WTC11 (cell line): ENCODE data around the gene CYP2U1. TPM values are rescaled to one million over a fixed set of nuclear protein-coding genes. Genes with fewer than 3 reads are reported as not detected.

Source experiments
- ATAC-seq: fragments of 200-7000 bp; cut with Tn5 transposase; 2 replicates; pipeline ENCODE4 v1.10.0; 2021; ENCODE audit warnings: mild to moderate bottlenecking, moderate library complexity
- Bru-seq: library from RNA; stranded (reverse); fragments of 400-500 nt; gene quantifications from one replicate; lab custom pipeline; 2021; lab: Mats Ljungman, UMichigan
- CTCF ChIA-PET: fragments of 300-600 bp; sonication (Branson Sonifier 250); formaldehyde crosslinking; loops from one replicate; lab custom pipeline; 2021; ENCODE audit warnings: antibody characterized with exemption; lab: Charles Lee
- POLR2A ChIA-PET: fragments of 350-600 bp; sonication (Branson Sonifier 250); formaldehyde crosslinking; loops from one replicate; lab custom pipeline; 2021; ENCODE audit warnings: antibody characterized with exemption; lab: Charles Lee
- DNase-seq: peaks from one replicate; pipeline ENCODE4 v3.0.0; 2021; ENCODE audit warnings: low spot score
- H3K27ac Mint-ChIP-seq: 2 replicates; pipeline ENCODE4 v1.8.0; 2021; ENCODE audit warnings: mixed read lengths
- H3K27me3 Mint-ChIP-seq: 2 replicates; pipeline ENCODE4 v1.8.0; 2021; ENCODE audit warnings: low read depth, mild to moderate bottlenecking, moderate library complexity, mixed read lengths
- H3K36me3 Mint-ChIP-seq: 2 replicates; pipeline ENCODE4 v1.8.0; 2021; ENCODE audit warnings: mixed read lengths
- H3K4me1 Mint-ChIP-seq: 2 replicates; pipeline ENCODE4 v1.8.0; 2022; ENCODE audit warnings: mixed read lengths
- H3K4me3 Mint-ChIP-seq: 2 replicates; pipeline ENCODE4 v1.8.0; 2021; ENCODE audit warnings: mild to moderate bottlenecking, moderate library complexity, mixed read lengths
- H3K9me3 Mint-ChIP-seq: 2 replicates; pipeline ENCODE4 v1.8.0; 2021; ENCODE audit warnings: mixed read lengths
- CBFB ChIP-seq: sonication (generic); formaldehyde crosslinking; IDR thresholded peaks from 2 replicates; pipeline ENCODE4 v1.8.1; 2022; ENCODE audit warnings: mild to moderate bottlenecking, low read depth, missing genetic modification reagents
- CREM ChIP-seq: sonication (generic); formaldehyde crosslinking; IDR thresholded peaks from 2 replicates; pipeline ENCODE4 v1.8.1; 2022; ENCODE audit warnings: mild to moderate bottlenecking, missing genetic modification reagents, moderate library complexity
- FOXK1 ChIP-seq: sonication (generic); formaldehyde crosslinking; IDR thresholded peaks from 2 replicates; pipeline ENCODE4 v1.8.0; 2022; ENCODE audit warnings: mild to moderate bottlenecking, moderate library complexity, missing genetic modification reagents
- NFE2L1 ChIP-seq: sonication (generic); formaldehyde crosslinking; IDR thresholded peaks from 2 replicates; pipeline ENCODE4 v1.8.1; 2023; ENCODE audit warnings: missing genetic modification reagents
- NFYB ChIP-seq: sonication (generic); formaldehyde crosslinking; conservative IDR thresholded peaks from 2 replicates; pipeline ENCODE4 v1.8.0; 2022; ENCODE audit warnings: low read depth, missing genetic modification reagents
- NR1H2 ChIP-seq: sonication (generic); formaldehyde crosslinking; IDR thresholded peaks from 2 replicates; pipeline ENCODE4 v1.9.0; 2021; ENCODE audit warnings: mild to moderate bottlenecking, moderate library complexity, missing genetic modification reagents
- RELA ChIP-seq: sonication (generic); formaldehyde crosslinking; IDR thresholded peaks from 2 replicates; pipeline ENCODE4 v1.8.1; 2022; ENCODE audit warnings: missing genetic modification reagents, mild to moderate bottlenecking, borderline replicate concordance
- SMAD3 ChIP-seq: sonication (generic); formaldehyde crosslinking; IDR thresholded peaks from 2 replicates; pipeline ENCODE4 v1.8.0; 2022; ENCODE audit warnings: missing genetic modification reagents, mild to moderate bottlenecking, borderline replicate concordance
- SP1 ChIP-seq: sonication (generic); formaldehyde crosslinking; conservative IDR thresholded peaks from 2 replicates; pipeline ENCODE4 v1.8.1; 2022; ENCODE audit warnings: missing genetic modification reagents
- TEAD1 ChIP-seq: sonication (generic); formaldehyde crosslinking; IDR thresholded peaks from 2 replicates; pipeline ENCODE4 v1.8.0; 2022; ENCODE audit warnings: mild to moderate bottlenecking, missing genetic modification reagents
- ZNF219 ChIP-seq: sonication (generic); formaldehyde crosslinking; IDR thresholded peaks from 2 replicates; pipeline ENCODE4 v1.8.0; 2023; ENCODE audit warnings: missing genetic modification reagents, mild to moderate bottlenecking, borderline replicate concordance
- long read RNA-seq, 3 experiments: library from RNA in 1 of 3; library from capped mRNA in 1 of 3; library from polyadenylated mRNA in 1 of 3; unstranded in 2 of 3; stranded (forward) in 1 of 3; transcript quantifications; one replicate each; pipeline ENCODE4 v2.0.0, GENCODE V29; 2021
- total RNA-seq: library from RNA; stranded (reverse); gene quantifications from 3 replicates; pipeline ENCODE4 v1.2.3, GENCODE V29; 2021
- TF ChIP-seq, protein P1 (sequence below): sonication (generic); formaldehyde crosslinking; IDR thresholded peaks from 2 replicates; pipeline ENCODE4 v1.8.0; 2022; ENCODE audit warnings: mild to moderate bottlenecking, missing genetic modification reagents
- TF ChIP-seq, protein P2 (sequence below): sonication (generic); formaldehyde crosslinking; IDR thresholded peaks from 2 replicates; pipeline ENCODE4 v1.8.1; 2022; ENCODE audit warnings: mild to moderate bottlenecking, moderate library complexity, missing genetic modification reagents
- TF ChIP-seq, protein P3 (sequence below): fragments of 250-450 bp; sonication (Bioruptor Pico); IDR thresholded peaks from 2 replicates; pipeline ENCODE4 v1.8.0; 2021; ENCODE audit warnings: mild to moderate bottlenecking
- TF ChIP-seq, protein P4 (sequence below): sonication (generic); formaldehyde crosslinking; IDR thresholded peaks from 2 replicates; pipeline ENCODE4 v1.8.1; 2022; ENCODE audit warnings: missing genetic modification reagents, borderline replicate concordance
- TF ChIP-seq, protein P5 (sequence below): sonication (generic); formaldehyde crosslinking; IDR thresholded peaks from 2 replicates; pipeline ENCODE4 v1.8.0; 2022; ENCODE audit warnings: mild to moderate bottlenecking, missing genetic modification reagents
- TF ChIP-seq, protein P6 (sequence below): sonication (generic); formaldehyde crosslinking; conservative IDR thresholded peaks from 2 replicates; pipeline ENCODE4 v1.8.1; 2023; ENCODE audit warnings: mild to moderate bottlenecking, low read depth, missing genetic modification reagents, moderate library complexity
- TF ChIP-seq, protein P7 (sequence below): fragments of 250-450 bp; sonication (Bioruptor Pico); conservative IDR thresholded peaks from 2 replicates; pipeline ENCODE4 v1.9.0; 2021; ENCODE audit warnings: mild to moderate bottlenecking
- TF ChIP-seq, protein P8 (sequence below): sonication (generic); formaldehyde crosslinking; IDR thresholded peaks from 2 replicates; pipeline ENCODE4 v1.8.1; 2023; ENCODE audit warnings: mild to moderate bottlenecking, missing genetic modification reagents

The CYP2U1 gene
- total RNA-seq: 2.9 to 4.9 TPM (median 4.9 TPM) in 3 replicates
- Bru-seq, nascent RNA: percentile 68 among the genes with signal in this experiment
- long read RNA-seq, experiment 1, full-length matches to known transcripts: 22 of 32 reads
- long read RNA-seq, experiment 1, partial matches to known transcripts: 0 of 32 reads
- long read RNA-seq, experiment 1, other reads (novel, unspliced or antisense): 10 of 32 reads
- long read RNA-seq, experiment 2, full-length matches to known transcripts: 2 of 4 reads
- long read RNA-seq, experiment 2, partial matches to known transcripts: 0 of 4 reads
- long read RNA-seq, experiment 2, other reads (novel, unspliced or antisense): 2 of 4 reads
- long read RNA-seq, experiment 3, partial matches to known transcripts: 0 of 1 reads
- long read RNA-seq, experiment 3, other reads (novel, unspliced or antisense): 1 of 1 reads

DNA sequence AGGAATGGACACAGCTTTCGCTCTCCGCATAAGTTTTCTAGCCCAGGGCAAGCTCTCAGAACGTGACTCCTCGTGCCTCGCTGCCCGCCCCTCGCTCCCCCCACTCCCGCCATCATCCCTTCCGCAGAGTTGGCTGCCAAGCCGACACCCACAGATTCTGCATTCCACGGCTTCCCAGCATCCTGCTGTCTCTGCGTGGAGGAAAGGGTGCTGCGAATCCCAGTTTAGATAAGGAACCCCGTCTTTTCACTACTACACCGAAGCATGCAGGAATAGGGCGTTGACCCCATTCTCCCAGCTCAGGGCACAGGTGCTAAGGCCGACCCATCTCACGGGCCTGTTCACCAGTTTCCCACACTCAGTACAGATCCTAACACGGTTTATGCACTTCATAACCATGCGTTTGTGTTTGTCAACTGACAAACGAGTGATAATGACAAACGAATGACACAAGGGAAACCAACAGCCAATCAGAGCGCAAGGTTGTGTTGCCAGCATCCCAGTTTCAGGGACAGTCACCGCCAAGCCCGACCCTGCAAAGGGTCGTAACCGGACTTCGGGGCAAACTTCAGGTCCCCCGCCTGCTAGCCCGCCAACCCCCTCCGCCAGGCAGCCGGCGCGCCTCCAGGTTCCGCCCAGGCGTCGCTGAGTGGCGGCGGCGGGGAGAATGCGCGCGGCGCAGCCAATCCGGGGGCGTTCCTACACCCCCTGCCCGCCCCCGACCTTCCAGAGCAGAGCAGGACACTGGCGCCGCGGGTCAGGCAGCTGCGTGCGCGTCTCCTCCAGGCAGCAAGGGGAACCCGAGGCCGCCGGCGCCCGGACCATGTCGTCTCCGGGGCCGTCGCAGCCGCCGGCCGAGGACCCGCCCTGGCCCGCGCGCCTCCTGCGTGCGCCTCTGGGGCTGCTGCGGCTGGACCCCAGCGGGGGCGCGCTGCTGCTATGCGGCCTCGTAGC is at the start of gene CYP2U1:
Gene CYP2U1, plus strand, starts transcription at position 729 of the 954 bp plus-strand sequence. Its CDS starts 95 bp downstream, at position 824.
- peak; percentile 97 for ATAC-seq
- H3K9me3 Mint-ChIP-seq: no peaks in the 10 kb centered on the region
- peak; percentile 88 for DNase-seq
- peaks cover 47% of the 10 kb centered on the region for H3K27me3 Mint-ChIP-seq
- peaks cover 17% of the 10 kb centered on the region for H3K4me1 Mint-ChIP-seq
- ChIA-PET CTCF (interaction anchor here (1.0 to 1.4 kb wide), 3 partner anchors 106 to 562 kb away, joined by 3 read pairs; partner anchors contain the start of gene SGMS2), POLR2A (interaction anchor here (0.8 kb wide), 1 partner anchor 185 kb away, joined by 3 read pairs; no protein-coding TSS in a partner anchor)
- H3K4me3 Mint-ChIP-seq: peak within 1 kb of the TSS; percentile 79
- H3K27ac Mint-ChIP-seq: peak within 1 kb of the TSS; percentile 77; the same call in 1 of the 2 replicates
- 0 out of 2 replicates have a peak, but pooled peaks cover 3% of the 10 kb centered on the region for H3K36me3 Mint-ChIP-seq
- TF ChIP-seq SP1: peak; percentile 84
- TF ChIP-seq FOXK1 (CRISPR knock-in tag): peak; percentile 84
- TF ChIP-seq, protein P1, sequence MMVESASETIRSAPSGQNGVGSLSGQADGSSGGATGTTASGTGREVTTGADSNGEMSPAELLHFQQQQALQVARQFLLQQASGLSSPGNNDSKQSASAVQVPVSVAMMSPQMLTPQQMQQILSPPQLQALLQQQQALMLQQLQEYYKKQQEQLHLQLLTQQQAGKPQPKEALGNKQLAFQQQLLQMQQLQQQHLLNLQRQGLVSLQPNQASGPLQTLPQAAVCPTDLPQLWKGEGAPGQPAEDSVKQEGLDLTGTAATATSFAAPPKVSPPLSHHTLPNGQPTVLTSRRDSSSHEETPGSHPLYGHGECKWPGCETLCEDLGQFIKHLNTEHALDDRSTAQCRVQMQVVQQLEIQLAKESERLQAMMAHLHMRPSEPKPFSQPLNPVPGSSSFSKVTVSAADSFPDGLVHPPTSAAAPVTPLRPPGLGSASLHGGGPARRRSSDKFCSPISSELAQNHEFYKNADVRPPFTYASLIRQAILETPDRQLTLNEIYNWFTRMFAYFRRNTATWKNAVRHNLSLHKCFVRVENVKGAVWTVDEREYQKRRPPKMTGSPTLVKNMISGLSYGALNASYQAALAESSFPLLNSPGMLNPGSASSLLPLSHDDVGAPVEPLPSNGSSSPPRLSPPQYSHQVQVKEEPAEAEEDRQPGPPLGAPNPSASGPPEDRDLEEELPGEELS: peak; percentile 49; the same call in 1 of the 2 replicates
- TF ChIP-seq ZNF219 (CRISPR knock-in tag): peak; percentile 36; the same call in 1 of the 2 replicates
- TF ChIP-seq, protein P2, sequence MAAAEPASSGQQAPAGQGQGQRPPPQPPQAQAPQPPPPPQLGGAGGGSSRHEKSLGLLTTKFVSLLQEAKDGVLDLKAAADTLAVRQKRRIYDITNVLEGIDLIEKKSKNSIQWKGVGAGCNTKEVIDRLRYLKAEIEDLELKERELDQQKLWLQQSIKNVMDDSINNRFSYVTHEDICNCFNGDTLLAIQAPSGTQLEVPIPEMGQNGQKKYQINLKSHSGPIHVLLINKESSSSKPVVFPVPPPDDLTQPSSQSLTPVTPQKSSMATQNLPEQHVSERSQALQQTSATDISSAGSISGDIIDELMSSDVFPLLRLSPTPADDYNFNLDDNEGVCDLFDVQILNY: peak; percentile 65
- TF ChIP-seq RELA (CRISPR knock-in tag): no peak
- TF ChIP-seq, protein P3, sequence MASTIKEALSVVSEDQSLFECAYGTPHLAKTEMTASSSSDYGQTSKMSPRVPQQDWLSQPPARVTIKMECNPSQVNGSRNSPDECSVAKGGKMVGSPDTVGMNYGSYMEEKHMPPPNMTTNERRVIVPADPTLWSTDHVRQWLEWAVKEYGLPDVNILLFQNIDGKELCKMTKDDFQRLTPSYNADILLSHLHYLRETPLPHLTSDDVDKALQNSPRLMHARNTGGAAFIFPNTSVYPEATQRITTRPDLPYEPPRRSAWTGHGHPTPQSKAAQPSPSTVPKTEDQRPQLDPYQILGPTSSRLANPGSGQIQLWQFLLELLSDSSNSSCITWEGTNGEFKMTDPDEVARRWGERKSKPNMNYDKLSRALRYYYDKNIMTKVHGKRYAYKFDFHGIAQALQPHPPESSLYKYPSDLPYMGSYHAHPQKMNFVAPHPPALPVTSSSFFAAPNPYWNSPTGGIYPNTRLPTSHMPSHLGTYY: no peak
- no peak for TF ChIP-seq CBFB (CRISPR knock-in tag)
- peak; percentile 15; the same call in 1 of the 2 replicates for TF ChIP-seq TEAD1
- TF ChIP-seq, protein P4, sequence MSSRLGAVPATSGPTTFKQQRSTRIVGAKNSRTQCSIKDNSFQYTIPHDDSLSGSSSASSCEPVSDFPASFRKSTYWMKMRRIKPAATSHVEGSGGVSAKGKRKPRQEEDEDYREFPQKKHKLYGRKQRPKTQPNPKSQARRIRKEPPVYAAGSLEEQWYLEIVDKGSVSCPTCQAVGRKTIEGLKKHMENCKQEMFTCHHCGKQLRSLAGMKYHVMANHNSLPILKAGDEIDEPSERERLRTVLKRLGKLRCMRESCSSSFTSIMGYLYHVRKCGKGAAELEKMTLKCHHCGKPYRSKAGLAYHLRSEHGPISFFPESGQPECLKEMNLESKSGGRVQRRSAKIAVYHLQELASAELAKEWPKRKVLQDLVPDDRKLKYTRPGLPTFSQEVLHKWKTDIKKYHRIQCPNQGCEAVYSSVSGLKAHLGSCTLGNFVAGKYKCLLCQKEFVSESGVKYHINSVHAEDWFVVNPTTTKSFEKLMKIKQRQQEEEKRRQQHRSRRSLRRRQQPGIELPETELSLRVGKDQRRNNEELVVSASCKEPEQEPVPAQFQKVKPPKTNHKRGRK (CRISPR knock-in tag): no peak
- no peak for TF ChIP-seq NR1H2 (CRISPR knock-in tag)
- TF ChIP-seq, protein P5, sequence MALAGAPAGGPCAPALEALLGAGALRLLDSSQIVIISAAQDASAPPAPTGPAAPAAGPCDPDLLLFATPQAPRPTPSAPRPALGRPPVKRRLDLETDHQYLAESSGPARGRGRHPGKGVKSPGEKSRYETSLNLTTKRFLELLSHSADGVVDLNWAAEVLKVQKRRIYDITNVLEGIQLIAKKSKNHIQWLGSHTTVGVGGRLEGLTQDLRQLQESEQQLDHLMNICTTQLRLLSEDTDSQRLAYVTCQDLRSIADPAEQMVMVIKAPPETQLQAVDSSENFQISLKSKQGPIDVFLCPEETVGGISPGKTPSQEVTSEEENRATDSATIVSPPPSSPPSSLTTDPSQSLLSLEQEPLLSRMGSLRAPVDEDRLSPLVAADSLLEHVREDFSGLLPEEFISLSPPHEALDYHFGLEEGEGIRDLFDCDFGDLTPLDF (CRISPR knock-in tag): peak; percentile 46; the same call in 1 of the 2 replicates
- peak; percentile 73 for TF ChIP-seq CREM
- TF ChIP-seq, protein P6, sequence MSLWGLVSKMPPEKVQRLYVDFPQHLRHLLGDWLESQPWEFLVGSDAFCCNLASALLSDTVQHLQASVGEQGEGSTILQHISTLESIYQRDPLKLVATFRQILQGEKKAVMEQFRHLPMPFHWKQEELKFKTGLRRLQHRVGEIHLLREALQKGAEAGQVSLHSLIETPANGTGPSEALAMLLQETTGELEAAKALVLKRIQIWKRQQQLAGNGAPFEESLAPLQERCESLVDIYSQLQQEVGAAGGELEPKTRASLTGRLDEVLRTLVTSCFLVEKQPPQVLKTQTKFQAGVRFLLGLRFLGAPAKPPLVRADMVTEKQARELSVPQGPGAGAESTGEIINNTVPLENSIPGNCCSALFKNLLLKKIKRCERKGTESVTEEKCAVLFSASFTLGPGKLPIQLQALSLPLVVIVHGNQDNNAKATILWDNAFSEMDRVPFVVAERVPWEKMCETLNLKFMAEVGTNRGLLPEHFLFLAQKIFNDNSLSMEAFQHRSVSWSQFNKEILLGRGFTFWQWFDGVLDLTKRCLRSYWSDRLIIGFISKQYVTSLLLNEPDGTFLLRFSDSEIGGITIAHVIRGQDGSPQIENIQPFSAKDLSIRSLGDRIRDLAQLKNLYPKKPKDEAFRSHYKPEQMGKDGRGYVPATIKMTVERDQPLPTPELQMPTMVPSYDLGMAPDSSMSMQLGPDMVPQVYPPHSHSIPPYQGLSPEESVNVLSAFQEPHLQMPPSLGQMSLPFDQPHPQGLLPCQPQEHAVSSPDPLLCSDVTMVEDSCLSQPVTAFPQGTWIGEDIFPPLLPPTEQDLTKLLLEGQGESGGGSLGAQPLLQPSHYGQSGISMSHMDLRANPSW (CRISPR knock-in tag): 0 out of 2 replicates have a peak, but pooled peaks have one; percentile 6
- 0 out of 2 replicates have a peak, but pooled peaks have one; percentile 79 for TF ChIP-seq NFE2L1
- 0 out of 2 replicates have a peak, but pooled peaks have one; percentile 41 for TF ChIP-seq SMAD3 (CRISPR knock-in tag)
- TF ChIP-seq, protein P7, sequence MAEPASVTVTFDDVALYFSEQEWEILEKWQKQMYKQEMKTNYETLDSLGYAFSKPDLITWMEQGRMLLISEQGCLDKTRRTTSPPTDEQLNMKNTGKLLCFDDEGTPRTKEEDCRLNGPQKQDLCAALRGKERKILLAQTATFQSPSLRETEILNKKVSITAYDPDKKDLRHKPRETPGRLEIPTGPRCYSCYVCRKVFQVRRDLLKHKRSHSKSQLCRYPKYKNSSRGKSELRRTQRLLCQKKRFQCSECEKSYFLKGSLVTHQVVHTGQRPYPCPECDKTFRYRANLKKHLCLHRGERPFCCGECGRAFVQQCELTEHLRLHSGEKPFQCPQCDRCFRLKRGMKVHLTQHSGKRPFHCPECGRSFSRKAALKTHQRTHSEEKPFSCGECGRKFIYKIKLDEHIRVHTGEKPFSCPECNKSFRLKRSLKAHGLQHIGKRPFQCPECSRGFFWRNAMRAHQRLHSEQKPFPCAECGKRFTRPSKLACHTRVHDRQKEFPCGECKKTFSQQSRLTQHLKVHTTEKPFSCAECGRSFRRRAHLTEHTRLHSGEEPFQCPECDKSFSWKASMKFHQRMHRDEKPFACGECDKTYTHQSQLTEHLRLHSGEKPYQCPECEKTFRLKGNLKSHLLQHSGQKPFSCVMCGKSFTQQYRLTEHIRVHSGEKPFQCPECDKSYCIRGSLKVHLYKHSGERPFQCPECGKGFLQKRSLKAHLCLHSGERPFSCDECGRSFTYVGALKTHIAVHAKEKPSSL (CRISPR knock-in tag): no peak
- TF ChIP-seq, protein P8, sequence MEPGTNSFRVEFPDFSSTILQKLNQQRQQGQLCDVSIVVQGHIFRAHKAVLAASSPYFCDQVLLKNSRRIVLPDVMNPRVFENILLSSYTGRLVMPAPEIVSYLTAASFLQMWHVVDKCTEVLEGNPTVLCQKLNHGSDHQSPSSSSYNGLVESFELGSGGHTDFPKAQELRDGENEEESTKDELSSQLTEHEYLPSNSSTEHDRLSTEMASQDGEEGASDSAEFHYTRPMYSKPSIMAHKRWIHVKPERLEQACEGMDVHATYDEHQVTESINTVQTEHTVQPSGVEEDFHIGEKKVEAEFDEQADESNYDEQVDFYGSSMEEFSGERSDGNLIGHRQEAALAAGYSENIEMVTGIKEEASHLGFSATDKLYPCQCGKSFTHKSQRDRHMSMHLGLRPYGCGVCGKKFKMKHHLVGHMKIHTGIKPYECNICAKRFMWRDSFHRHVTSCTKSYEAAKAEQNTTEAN: peak; percentile 80; the same call in 1 of the 2 replicates
- TF ChIP-seq NFYB (CRISPR knock-in tag): peak; percentile 84
